GM18519 (cell line): ENCODE data around the gene HVCN1.
A peak's percentile ranks its signal among the peaks of the same experiment; 100 is the strongest.
"Not testable (repeated sequence)": the region's sequence is repeated elsewhere in the genome, so short reads cannot be mapped to it uniquely, and the experiment has no call there.

ENCODE experiments used
- ATAC-seq: cut with Tn5 transposase; IDR thresholded peaks from one replicate; pipeline ENCODE4 v1.9.1; 2021; ENCODE audit warnings: mild to moderate bottlenecking, moderate library complexity; ENCODE audit not compliant: unreplicated experiment, low FRiP score

HVCN1 gene

GRCh38 chr12:110668480-110669192 is 20.3 kb downstream of the HVCN1 start:
- ATAC-seq = no peak

GRCh38 chr12:110667671-110668070 is 21.2 kb downstream of the HVCN1 start:
- ATAC-seq = no peak

GRCh38 chr12:110666892-110667291 is 22.0 kb downstream of the HVCN1 start:
- no peak for ATAC-seq

GRCh38 chr12:110661337-110661972 is 27.5 kb downstream of the HVCN1 start:
- ATAC-seq = peak; percentile 73

- ATAC-seq = no peak
Measured at GRCh38 chr12:110658878-110659277, 30.0 kb downstream of the HVCN1 start.

- ATAC-seq = no peak
Measured at GRCh38 chr12:110658242-110658641, 30.7 kb downstream of the HVCN1 start.

GRCh38 chr12:110657747-110658146 is 31.2 kb downstream of the HVCN1 start:
- no peak for ATAC-seq

- ATAC-seq = no peak
Measured at GRCh38 chr12:110656071-110656655, 32.8 kb downstream of the HVCN1 start.

- not testable (repeated sequence) for ATAC-seq
Measured at GRCh38 chr12:110654238-110654637, 34.7 kb downstream of the HVCN1 start.

GRCh38 chr12:110649341-110649847 is 39.5 kb downstream of the HVCN1 start:
- ATAC-seq = no peak

- no peak for ATAC-seq
Measured at GRCh38 chr12:110647631-110648040, 41.3 kb downstream of the HVCN1 start.

- no peak for ATAC-seq
Measured at GRCh38 chr12:110641521-110641920, 47.4 kb downstream of the HVCN1 start.

- no peak for ATAC-seq
Measured at GRCh38 chr12:110640275-110641025, 48.5 kb downstream of the HVCN1 start.

- no peak for ATAC-seq
Measured at GRCh38 chr12:110639336-110640141, 49.4 kb downstream of the HVCN1 start.

- no peak for ATAC-seq
Measured at GRCh38 chr12:110638796-110639195, 50.1 kb downstream of the HVCN1 start.

GRCh38 chr12:110637869-110638441 is 51.0 kb downstream of the HVCN1 start:
- ATAC-seq = no peak

- no peak for ATAC-seq
Measured at GRCh38 chr12:110636516-110636915, 52.4 kb downstream of the HVCN1 start.

- no peak for ATAC-seq
Measured at GRCh38 chr12:110635055-110635454, 53.9 kb downstream of the HVCN1 start.

GRCh38 chr12:110627500-110628195 is 61.3 kb downstream of the HVCN1 start:
- ATAC-seq = no peak
